AG09309 (cell line): ENCODE measurements around the gene USP4.
A peak's percentile ranks its signal among the peaks of the same experiment; 100 is the strongest.

Experiments
- DNase-seq: peaks from one replicate; pipeline ENCODE4 v3.0.0-alpha.2; 2010; ENCODE audit warnings: low read depth
- H3K4me3 ChIP-seq: 2 replicates; pipeline ENCODE4 v1.5.1; 2011; ENCODE audit warnings: mild to moderate bottlenecking, low read depth, low read length, moderate library complexity; ENCODE audit not compliant: control insufficient read depth
- TF ChIP-seq, protein P1 (sequence below): IDR thresholded peaks from 2 replicates; pipeline ENCODE4 v1.5.1; 2011; ENCODE audit warnings: mild to moderate bottlenecking, low read depth, low read length, inconsistent platforms; ENCODE audit not compliant: insufficient read depth, control insufficient read depth; ENCODE audit errors: missing control alignments

Gene USP4

DNA sequence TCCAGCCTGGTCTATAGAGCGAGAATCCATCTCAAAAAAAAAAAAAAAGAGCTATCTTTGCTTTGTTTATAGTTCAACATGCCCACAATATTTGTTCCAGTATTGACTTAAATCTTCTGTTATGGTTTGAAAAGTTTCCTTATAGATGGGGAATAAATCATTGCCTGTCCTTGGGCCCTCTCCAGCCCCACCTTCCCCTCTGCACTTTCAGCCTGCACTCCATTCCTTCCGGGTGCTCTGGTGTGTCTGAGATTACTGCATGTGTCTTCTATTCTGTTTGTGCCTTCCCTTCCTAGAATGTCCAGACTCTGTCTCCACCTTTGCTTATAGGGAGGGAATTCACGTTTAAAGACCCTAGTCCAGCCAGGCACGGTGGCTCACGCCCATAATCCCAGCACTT lies 43.5 kb upstream of the USP4 start:
- no peak for DNase-seq
- no peak overlapping the region for H3K4me3 ChIP-seq
- TF ChIP-seq, protein P1, sequence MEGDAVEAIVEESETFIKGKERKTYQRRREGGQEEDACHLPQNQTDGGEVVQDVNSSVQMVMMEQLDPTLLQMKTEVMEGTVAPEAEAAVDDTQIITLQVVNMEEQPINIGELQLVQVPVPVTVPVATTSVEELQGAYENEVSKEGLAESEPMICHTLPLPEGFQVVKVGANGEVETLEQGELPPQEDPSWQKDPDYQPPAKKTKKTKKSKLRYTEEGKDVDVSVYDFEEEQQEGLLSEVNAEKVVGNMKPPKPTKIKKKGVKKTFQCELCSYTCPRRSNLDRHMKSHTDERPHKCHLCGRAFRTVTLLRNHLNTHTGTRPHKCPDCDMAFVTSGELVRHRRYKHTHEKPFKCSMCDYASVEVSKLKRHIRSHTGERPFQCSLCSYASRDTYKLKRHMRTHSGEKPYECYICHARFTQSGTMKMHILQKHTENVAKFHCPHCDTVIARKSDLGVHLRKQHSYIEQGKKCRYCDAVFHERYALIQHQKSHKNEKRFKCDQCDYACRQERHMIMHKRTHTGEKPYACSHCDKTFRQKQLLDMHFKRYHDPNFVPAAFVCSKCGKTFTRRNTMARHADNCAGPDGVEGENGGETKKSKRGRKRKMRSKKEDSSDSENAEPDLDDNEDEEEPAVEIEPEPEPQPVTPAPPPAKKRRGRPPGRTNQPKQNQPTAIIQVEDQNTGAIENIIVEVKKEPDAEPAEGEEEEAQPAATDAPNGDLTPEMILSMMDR: no peak

DNA sequence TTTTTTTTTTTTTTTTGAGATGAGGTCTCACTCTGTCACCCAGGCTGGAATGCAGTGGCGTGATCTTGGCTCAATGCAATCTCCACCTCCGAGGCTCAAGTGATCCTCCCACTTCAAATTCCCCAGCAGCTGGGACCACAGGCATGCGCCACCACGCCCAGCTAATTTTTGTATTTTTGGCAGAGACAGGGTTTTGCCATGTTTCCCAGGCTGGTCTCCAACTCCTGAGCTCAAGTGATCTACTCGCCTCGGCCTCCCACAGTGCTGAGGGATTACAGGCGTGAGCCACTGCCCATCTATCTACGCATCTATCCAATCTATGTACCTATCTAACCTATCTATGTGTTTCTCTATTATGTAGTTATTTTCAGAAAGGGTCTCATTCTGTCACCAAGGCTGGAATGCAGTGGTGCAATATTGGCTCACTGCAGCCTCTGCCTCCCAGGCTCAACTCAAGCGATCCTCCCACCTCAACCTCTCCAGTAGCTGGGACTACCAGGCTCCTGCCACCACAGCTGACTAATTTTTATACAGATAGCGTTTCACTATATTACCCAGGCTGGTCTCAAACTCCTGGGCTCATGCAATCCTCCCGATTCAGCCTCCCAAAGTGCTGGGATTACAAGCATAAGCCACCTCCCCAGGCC lies 38.5 kb upstream of the USP4 start:
- peak; percentile 71 for DNase-seq
- TF ChIP-seq, protein P1: no peak
- H3K4me3 ChIP-seq: no peak overlapping the region

DNA sequence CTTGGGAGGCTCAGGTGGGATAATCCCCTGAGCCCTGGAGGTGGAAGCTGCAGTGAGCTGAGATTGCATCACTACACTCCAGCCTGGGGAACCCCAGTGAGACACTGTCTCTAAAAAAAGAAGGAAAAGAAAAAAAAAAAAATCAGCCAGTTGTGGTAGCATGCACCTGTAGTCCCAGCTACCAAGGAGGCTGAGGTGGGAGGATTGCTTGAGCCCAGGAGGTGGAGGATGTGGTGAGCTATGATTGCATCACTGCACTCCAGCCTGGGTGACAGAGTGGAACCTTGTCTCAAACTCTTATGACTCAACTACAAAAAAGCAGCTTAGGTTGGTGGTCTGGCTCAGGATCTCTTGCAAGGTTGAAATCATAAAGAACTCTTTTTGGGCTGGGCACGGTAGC lies 37.6 kb upstream of the USP4 start:
- no peak for DNase-seq

DNA sequence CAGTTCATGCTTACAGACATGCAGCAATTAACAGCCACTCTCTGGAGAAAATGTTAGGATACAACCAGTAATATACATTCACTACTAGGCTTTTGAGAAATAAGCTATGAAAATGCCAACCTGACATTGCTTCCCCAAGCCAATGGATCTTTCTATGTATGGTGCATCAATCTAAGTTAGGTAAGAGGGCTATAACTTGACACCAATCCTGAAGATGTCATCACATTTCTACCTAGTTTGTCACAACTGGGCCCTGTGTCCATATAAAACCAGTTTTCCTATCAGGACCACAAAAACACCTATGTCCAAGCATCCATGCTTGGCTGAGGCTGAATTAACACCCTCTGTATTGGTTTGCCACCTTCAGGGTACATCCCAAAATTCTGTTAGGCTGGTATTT lies 32.1 kb upstream of the USP4 start:
- no peak overlapping the region for H3K4me3 ChIP-seq
- DNase-seq: no peak
- TF ChIP-seq, protein P1: no peak

More for the DNA sequence above, 37.6 kb upstream of the USP4 start:
- TF ChIP-seq, protein P1: no peak
- no peak overlapping the region for H3K4me3 ChIP-seq

DNA sequence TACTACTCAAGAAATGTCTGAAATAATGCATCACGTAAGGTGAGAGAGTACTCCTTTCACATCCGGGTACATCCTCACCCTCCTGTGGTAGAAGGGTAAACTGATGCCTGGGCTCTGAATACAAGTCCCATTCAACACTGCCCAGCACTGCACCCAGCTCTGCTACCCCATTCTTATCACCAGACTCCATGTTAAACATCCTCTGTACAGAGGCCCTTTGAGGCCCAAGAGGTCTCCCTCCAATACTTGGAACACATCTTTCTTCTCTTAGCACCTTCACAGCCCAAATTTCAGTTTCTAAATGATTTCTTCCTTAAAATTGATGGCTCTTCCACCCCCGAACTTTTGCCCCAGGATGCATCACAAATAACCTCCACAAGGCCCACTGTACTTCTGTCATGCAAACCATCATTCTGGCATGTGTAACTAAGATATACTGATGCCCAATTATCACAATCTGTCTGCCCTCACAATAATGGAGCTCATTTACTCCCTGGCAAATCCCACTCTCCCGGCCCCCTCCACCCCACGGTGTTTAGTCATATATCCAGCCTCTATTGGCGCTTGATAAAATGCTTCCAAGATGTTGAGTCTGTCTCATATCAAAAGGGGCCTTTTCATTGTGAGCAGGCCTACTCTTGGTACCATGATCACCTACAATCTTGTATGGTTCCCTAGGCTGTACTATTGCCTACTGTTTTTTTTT lies 30.9 kb upstream of the USP4 start:
- no peak for DNase-seq
- H3K4me3 ChIP-seq: no peak overlapping the region
- TF ChIP-seq, protein P1: no peak

DNA sequence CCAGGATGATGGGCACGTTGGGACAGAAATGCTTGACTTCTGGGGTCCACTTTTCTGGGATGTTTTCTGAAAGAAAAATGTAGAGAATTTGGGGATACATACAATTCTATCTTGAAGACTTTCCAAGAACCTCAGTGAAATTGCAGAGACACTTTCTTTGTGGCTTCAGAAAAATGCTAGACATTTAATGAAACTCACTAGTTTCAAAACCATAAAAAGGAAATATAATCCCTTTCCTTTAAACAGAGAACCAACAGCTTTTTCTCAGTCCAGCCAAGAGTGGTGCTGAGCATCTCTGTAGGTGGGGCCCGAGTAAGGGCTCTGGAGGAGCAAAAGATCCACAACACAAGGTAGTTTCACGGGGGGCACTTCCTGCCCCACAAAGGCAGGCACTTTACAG lies 22.7 kb upstream of the USP4 start:
- TF ChIP-seq, protein P1: no peak
- DNase-seq: no peak

More for the DNA sequence above, 22.7 kb upstream of the USP4 start:
- H3K4me3 ChIP-seq: no peak overlapping the region
